Fibroblast of villous mesenchyme (primary cell): Measurements from ENCODE around the gene DHX29. TPM values are rescaled to one million over a fixed set of nuclear protein-coding genes. Genes with fewer than 3 reads are reported as not detected.
"Not testable (repeated sequence)": the region's sequence is repeated elsewhere in the genome, so short reads cannot be mapped to it uniquely, and the experiment has no call there.

ENCODE experiments used
- DNase-seq: peaks from one replicate; pipeline ENCODE4 v3.0.0-alpha.2; 2010; ENCODE audit warnings: low read depth
- H3K4me3 ChIP-seq: 2 replicates; pipeline ENCODE4 v1.5.1; 2011; ENCODE audit warnings: low read depth, mild to moderate bottlenecking, low read length
- CTCF ChIP-seq: IDR thresholded peaks from 2 replicates; pipeline ENCODE4 v1.5.1; 2012; ENCODE audit warnings: low read depth, mild to moderate bottlenecking, low read length; ENCODE audit not compliant: insufficient read depth
- total RNA-seq: library from RNA; depleted of rRNA; stranded (reverse); fragments of >200 nt; gene quantifications from 2 replicates; pipeline ENCODE4 v1.2.3, GENCODE V29; 2012

The DHX29 gene
- total RNA-seq, 1 donor: 43.6 TPM

GRCh38 chr5:55327281-55327680, 19.8 kb upstream of the DHX29 start:
- DNase-seq: peak; percentile 69
- TF ChIP-seq CTCF: no peak
- no peak overlapping the region for H3K4me3 ChIP-seq

GRCh38 chr5:55325621-55326020, 18.1 kb upstream of the DHX29 start:
- no peak for TF ChIP-seq CTCF
- DNase-seq: no peak
- H3K4me3 ChIP-seq: no peak overlapping the region

GRCh38 chr5:55324815-55325418, 17.4 kb upstream of the DHX29 start:
- TF ChIP-seq CTCF: peak; percentile 72
- peak; percentile 68 for DNase-seq
- no peak overlapping the region for H3K4me3 ChIP-seq

- no peak overlapping the region for H3K4me3 ChIP-seq
- DNase-seq: no peak
- no peak for TF ChIP-seq CTCF
Observed at GRCh38 chr5:55324006-55324405, 16.5 kb upstream of the DHX29 start.

- no peak overlapping the region for H3K4me3 ChIP-seq
- peak; percentile 62 for DNase-seq
- no peak for TF ChIP-seq CTCF
Observed at GRCh38 chr5:55320571-55320970, 13.1 kb upstream of the DHX29 start.

- peak; percentile 47 for DNase-seq
- H3K4me3 ChIP-seq: no peak overlapping the region
- no peak for TF ChIP-seq CTCF
Observed at GRCh38 chr5:55319491-55319890, 12.0 kb upstream of the DHX29 start.

GRCh38 chr5:55318237-55318636, 10.7 kb upstream of the DHX29 start:
- H3K4me3 ChIP-seq, DNase-seq: not testable (repeated sequence)
